A673 (cell line): ENCODE data around the gene CAMSAP2. TPM values are rescaled to one million over a fixed set of nuclear protein-coding genes. Genes with fewer than 3 reads are reported as not detected.

Experiments used
- BruUV-seq: library from RNA; stranded (reverse); fragments of 400-500 nt; replicated peaks from 2 replicates; lab custom pipeline; 2021; lab: Mats Ljungman, UMichigan
- CTCF ChIA-PET: fragments of 300-600 bp; sonication (Branson Sonifier 250); formaldehyde crosslinking; loops from one replicate; lab custom pipeline; 2022; ENCODE audit warnings: antibody characterized with exemption; lab: Charles Lee
- POLR2A ChIA-PET: fragments of 300-600 bp; sonication (Branson Sonifier 250); formaldehyde crosslinking; loops from one replicate; lab custom pipeline; 2022; ENCODE audit warnings: antibody characterized with exemption; ENCODE audit not compliant: low non-redundant PET; lab: Charles Lee
- DNase-seq: peaks from one replicate; pipeline ENCODE4 v3.0.0-alpha.2; 2015; ENCODE audit warnings: low spot score
- H3K27ac ChIP-seq: fragments of 200-600 bp; sonication (generic); 2 replicates; pipeline ENCODE4 v1.5.1; 2016; ENCODE audit warnings: mixed run types, low read depth, mild to moderate bottlenecking, mixed read lengths, antibody characterized with exemption, low read length; ENCODE audit not compliant: poor library complexity, severe bottlenecking
- H3K27me3 ChIP-seq: fragments of 200-600 bp; sonication (generic); replicated peaks from 2 replicates; pipeline ENCODE4 v1.6.1; 2017; ENCODE audit warnings: mixed run types, low read depth, mild to moderate bottlenecking, mixed read lengths, antibody characterized with exemption, low read length; ENCODE audit not compliant: insufficient read depth, poor library complexity
- H3K36me3 ChIP-seq: fragments of 200-600 bp; sonication (generic); 2 replicates; pipeline ENCODE4 v1.6.1; 2016; ENCODE audit warnings: mixed run types, mild to moderate bottlenecking, mixed read lengths, antibody characterized with exemption, low read length; ENCODE audit not compliant: insufficient read depth, poor library complexity, severe bottlenecking
- H3K4me1 ChIP-seq: fragments of 200-600 bp; sonication (generic); 2 replicates; pipeline ENCODE4 v1.6.1; 2017; ENCODE audit warnings: mixed run types, mild to moderate bottlenecking, mixed read lengths, antibody characterized with exemption, low read length; ENCODE audit not compliant: insufficient read depth, poor library complexity, severe bottlenecking
- H3K4me3 ChIP-seq: fragments of 200-600 bp; sonication (generic); 2 replicates; pipeline ENCODE4 v1.5.1; 2016; ENCODE audit warnings: low read depth, mixed run types, mild to moderate bottlenecking, mixed read lengths, low read length; ENCODE audit not compliant: poor library complexity, severe bottlenecking
- H3K9me3 ChIP-seq: fragments of 200-600 bp; sonication (generic); 2 replicates; pipeline ENCODE4 v1.6.1; 2016; ENCODE audit warnings: mixed run types, low read depth, mild to moderate bottlenecking, mixed read lengths, antibody characterized with exemption, low read length; ENCODE audit not compliant: poor library complexity, severe bottlenecking
- EZH2 ChIP-seq: fragments of 200-600 bp; sonication (generic); IDR thresholded peaks from 2 replicates; pipeline ENCODE4 v1.6.1; 2017; ENCODE audit warnings: borderline replicate concordance, low read depth, mild to moderate bottlenecking, mixed read lengths, antibody characterized with exemption, low read length; ENCODE audit not compliant: poor library complexity, severe bottlenecking
- intact Hi-C: fragments of 100-400 bp; cut with micrococcal nuclease; formaldehyde crosslinking; loops from one replicate; pipeline ENCODE4 v1.10.0; 2022; ENCODE audit not compliant: unreplicated experiment
- total RNA-seq: library from RNA; stranded (reverse); gene quantifications from 2 replicates; pipeline ENCODE4 v1.2.3, GENCODE V29; 2021
- TF ChIP-seq, protein P1 (sequence below): fragments of 300-800, 200-600 bp; sonication (generic); conservative IDR thresholded peaks from 2 replicates; pipeline ENCODE4 v1.5.1; 2017; ENCODE audit warnings: low read depth, mild to moderate bottlenecking, antibody characterized with exemption, low read length, moderate library complexity, mixed read lengths

Gene CAMSAP2
- total RNA-seq, 1 experiment from 2014 or later, result 39.4 TPM

DNA sequence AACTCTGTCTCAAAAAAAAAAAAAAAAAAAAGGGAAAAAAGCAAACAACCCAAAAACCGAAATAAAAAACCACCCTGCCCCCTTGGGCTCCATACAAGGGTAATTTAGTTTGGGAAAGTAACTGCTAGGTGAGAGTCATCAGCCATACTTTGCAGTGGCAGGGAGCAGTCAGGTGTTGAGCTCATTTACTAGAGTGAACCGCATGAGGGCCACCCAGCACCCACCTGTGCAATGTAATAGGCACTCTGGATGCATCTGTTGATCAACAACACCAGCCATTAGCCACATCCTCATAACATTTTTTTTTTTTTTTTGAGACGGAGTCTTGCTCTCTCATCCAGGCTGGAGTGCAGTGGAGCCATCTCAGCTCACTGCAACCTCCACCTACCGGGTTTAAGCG lies 165.1 kb downstream of the CAMSAP2 start:
- DNase-seq, result no peak
- Histone ChIP-seq H3K4me1 (no peaks in the 10 kb centered on the region), H3K4me3 (no peak overlapping the region), H3K36me3 (no peaks in the 10 kb centered on the region), H3K27ac (no peak overlapping the region), H3K9me3 (no peaks in the 10 kb centered on the region), H3K27me3 (no peaks in the 10 kb centered on the region)
- no peak for TF ChIP-seq EZH2
- TF ChIP-seq, protein P1, sequence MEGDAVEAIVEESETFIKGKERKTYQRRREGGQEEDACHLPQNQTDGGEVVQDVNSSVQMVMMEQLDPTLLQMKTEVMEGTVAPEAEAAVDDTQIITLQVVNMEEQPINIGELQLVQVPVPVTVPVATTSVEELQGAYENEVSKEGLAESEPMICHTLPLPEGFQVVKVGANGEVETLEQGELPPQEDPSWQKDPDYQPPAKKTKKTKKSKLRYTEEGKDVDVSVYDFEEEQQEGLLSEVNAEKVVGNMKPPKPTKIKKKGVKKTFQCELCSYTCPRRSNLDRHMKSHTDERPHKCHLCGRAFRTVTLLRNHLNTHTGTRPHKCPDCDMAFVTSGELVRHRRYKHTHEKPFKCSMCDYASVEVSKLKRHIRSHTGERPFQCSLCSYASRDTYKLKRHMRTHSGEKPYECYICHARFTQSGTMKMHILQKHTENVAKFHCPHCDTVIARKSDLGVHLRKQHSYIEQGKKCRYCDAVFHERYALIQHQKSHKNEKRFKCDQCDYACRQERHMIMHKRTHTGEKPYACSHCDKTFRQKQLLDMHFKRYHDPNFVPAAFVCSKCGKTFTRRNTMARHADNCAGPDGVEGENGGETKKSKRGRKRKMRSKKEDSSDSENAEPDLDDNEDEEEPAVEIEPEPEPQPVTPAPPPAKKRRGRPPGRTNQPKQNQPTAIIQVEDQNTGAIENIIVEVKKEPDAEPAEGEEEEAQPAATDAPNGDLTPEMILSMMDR, result no peak
- no TSS peak for BruUV-seq
- ChIA-PET CTCF (interaction anchor here (0.7 kb wide), 2 partner anchors 46 to 281 kb away, joined by 4 to 9 read pairs; no protein-coding TSS in a partner anchor), POLR2A (interaction anchor here (0.5 kb wide), 1 partner anchor 52 kb away, joined by 3 read pairs; no protein-coding TSS in a partner anchor)
- intact Hi-C loops, result no loop called here

DNA sequence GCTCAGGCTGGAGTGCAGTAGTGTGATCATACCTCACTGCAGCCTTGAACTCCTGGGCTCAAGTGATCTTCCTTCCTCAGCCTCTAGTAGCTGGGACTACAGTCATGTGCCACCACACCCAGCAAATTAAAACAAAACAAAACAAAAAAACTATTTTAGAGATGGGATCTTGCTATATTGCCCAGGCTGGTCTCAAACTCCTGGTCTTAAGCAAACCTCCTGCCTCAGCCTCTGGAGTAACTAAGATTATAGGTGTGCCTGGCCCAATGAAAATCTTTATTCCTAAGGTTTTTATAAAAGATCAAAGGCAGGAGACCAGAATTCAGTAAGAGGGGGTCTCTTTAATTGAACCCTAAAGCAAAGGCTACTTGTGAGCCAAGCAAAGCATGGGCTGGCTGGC lies 166.1 kb downstream of the CAMSAP2 start:
- intact Hi-C loops, result no loop called here
- Histone ChIP-seq H3K4me1 (no peaks in the 10 kb centered on the region), H3K27ac (no peak overlapping the region), H3K36me3 (no peaks in the 10 kb centered on the region), H3K27me3 (no peaks in the 10 kb centered on the region), H3K4me3 (no peak overlapping the region), H3K9me3 (no peaks in the 10 kb centered on the region)
- no peak for TF ChIP-seq EZH2
- TF ChIP-seq, protein P1, result no peak
- CTCF ChIA-PET, result no interaction called here
- DNase-seq, result no peak
- POLR2A ChIA-PET, result no interaction called here
- no TSS peak for BruUV-seq

DNA sequence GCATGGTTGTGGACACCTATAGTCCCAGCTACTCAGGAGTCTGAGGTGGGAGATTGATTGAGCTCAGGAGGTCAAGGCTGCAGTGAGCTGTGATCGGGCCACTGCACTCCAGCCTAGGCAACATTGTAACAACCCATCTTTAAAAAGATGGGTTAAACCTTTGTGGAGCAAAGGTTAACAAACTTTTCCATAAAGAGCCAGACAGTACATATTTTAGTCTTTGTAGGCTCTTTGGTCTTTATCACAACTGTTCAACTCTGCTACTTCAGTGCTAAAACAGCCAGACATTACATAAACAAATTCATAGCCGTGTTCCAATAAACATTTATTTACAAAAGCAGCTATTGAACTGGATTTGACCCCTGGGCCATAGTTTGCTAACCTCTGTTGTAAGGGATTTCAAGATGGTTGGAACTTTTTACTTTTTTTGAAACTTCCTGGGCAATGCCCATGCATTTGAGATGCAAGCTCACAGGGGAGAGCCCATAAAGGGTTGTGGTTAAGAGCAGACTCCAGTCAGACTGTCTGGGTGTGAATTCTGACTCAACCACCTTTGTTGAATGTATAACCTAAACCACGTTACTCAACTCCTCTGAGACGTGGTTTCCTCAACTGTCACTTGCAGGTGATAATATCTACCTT lies 166.8 kb downstream of the CAMSAP2 start:
- TF ChIP-seq, protein P1, result no peak
- TF ChIP-seq EZH2, result no peak
- BruUV-seq, result no TSS peak
- Histone ChIP-seq H3K4me3 (no peak overlapping the region), H3K9me3 (no peaks in the 10 kb centered on the region), H3K4me1 (no peaks in the 10 kb centered on the region), H3K27me3 (no peaks in the 10 kb centered on the region), H3K36me3 (no peaks in the 10 kb centered on the region), H3K27ac (no peak overlapping the region)
- POLR2A ChIA-PET, result no interaction called here
- intact Hi-C loops, result no loop called here
- CTCF ChIA-PET, result no interaction called here
- DNase-seq, result no peak
